ENCODE data around the gene ALDH3B1. TPM values are rescaled to one million over a fixed set of nuclear protein-coding genes. Genes with fewer than 3 reads are reported as not detected.

The ALDH3B1 gene
- total and polyA plus RNA-seq, 2 of the 4 experiments (the other 2 are of a cell fraction) = 11.8 to 22.8 TPM

DNA sequence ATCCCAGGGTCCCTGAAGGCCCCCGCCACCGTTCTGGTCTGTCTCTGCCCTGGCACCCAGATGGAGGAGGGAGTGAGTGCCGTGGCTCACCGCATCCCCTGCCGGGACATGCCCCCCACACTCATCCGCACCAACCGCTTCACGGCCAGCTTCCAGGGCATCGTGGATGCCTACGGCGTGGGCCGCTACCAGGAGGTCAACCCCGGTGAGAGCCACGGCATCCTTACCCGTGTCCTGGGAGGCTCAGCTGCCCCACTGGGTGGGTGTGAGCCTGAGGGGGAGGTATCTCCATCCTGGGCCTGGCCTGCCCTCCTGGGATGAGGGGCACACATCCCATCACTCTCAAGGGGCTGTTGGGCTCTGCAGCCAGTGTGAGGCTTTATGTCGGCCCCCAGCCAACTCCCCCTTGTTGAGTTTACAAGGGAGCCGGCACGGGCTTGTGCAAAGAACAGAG is 34.8 kb downstream of the ALDH3B1 start:
- POLR2A ChIA-PET (ENCODE audit: unreplicated experiment) = interaction anchor here (0.6 kb wide), 1 partner anchor 48 kb away, joined by 3 read pairs; no protein-coding TSS in a partner anchor

More for the DNA sequence above, 34.8 kb downstream of the ALDH3B1 start:
- 100% methylated on average over 2 of the region's 18 CpGs; no CpG with 5 or more reads in 1 of the 2 experiments for WGBS, 2 experiments (ENCODE audit: extremely low coverage in 2 of 2, insufficient read length in 1 of 2)
- intact Hi-C loops (cut with micrococcal nuclease) (no loop called here), in situ Hi-C loops (cut with MboI; ENCODE audit: low sequenced_read_pairs) (no loop called here), dilution Hi-C loops (cut with HindIII; ENCODE audit: low sequenced_read_pairs, unreplicated experiment) (no loop called here)
- Histone ChIP-seq H3K27ac (ENCODE audit: insufficient read depth, low read length) (no peak overlapping the region), H4K5ac (ENCODE audit: low read depth, low read length) (no peak overlapping the region), H3K56ac (ENCODE audit: extremely low read depth, insufficient read depth, low read length) (no peak overlapping the region), H3K9me3 (ENCODE audit: control insufficient read depth, insufficient read depth, low read length) (no peaks in the 10 kb centered on the region), H2AK5ac (ENCODE audit: low read depth, low read length) (no peak overlapping the region), H3K23ac (ENCODE audit: low read depth, low read length) (no peak overlapping the region), H3K36me3 (ENCODE audit: control insufficient read depth, insufficient read depth, low read length) (peaks cover 50% of the 10 kb centered on the region), H3K9me1 (ENCODE audit: insufficient read depth, low read length) (no peaks in the 10 kb centered on the region), H2BK15ac (ENCODE audit: low read depth, low read length) (no peak overlapping the region), H2BK5ac (ENCODE audit: low read depth, low read length, poor library complexity, severe bottlenecking) (no peak overlapping the region), H2AK9ac (replicated peaks; ENCODE audit: low read depth, low read length, poor library complexity) (no peak overlapping the region), H4K91ac (ENCODE audit: insufficient read depth, low read depth, low read length) (no peak overlapping the region), H3K14ac (replicated peaks; ENCODE audit: low read depth, low read length) (no peak overlapping the region), H3K4ac (ENCODE audit: low read depth, low read length) (no peak overlapping the region), H2BK120ac (ENCODE audit: low read depth, low read length) (no peak overlapping the region), H3K27me3 (ENCODE audit: control insufficient read depth, insufficient read depth, low read length) (no peaks in the 10 kb centered on the region), H2BK20ac (ENCODE audit: low read depth, low read length) (no peak overlapping the region), H3K18ac (ENCODE audit: low read depth, low read length) (no peak overlapping the region), H3K4me1 (ENCODE audit: control insufficient read depth, insufficient read depth, low read length) (peaks cover 12% of the 10 kb centered on the region), H3K4me2 (ENCODE audit: low read depth, low read length) (no peak overlapping the region), H3K9ac (ENCODE audit: low read depth, low read length) (no peak overlapping the region), H3K79me1 (ENCODE audit: low read depth in 1 of 2, low read length in 2 of 2) (peaks cover 0 to 37% of the 10 kb centered on the region in 2 experiments; a peak in 3 of 4 replicates), H2AFZ (replicated peaks; ENCODE audit: low read length, poor library complexity) (no peak overlapping the region), H4K20me1 (ENCODE audit: insufficient read depth, low read length) (no peaks in the 10 kb centered on the region; the same call in none of the 2 replicates), H4K8ac (ENCODE audit: low read depth in 2 of 2, low read length in 2 of 2) (no peak overlapping the region), H3K4me3 (ENCODE audit: insufficient read depth, low read depth, low read length) (no peak overlapping the region)
- DNase-seq = no peak
- no peak for ATAC-seq (ENCODE audit: low read depth)
- TF ChIP-seq CHD1 (IDR thresholded peaks at IDR 0.05; ENCODE audit: low read depth, low read length) = no peak
- no peak for TF ChIP-seq BHLHE40 (IDR thresholded peaks at IDR 0.05; ENCODE audit: low read depth, low read length)
- TF ChIP-seq RCOR1 (IDR thresholded peaks at IDR 0.05; ENCODE audit: insufficient replicate concordance, low read length) = no peak
- TF ChIP-seq, protein P1, sequence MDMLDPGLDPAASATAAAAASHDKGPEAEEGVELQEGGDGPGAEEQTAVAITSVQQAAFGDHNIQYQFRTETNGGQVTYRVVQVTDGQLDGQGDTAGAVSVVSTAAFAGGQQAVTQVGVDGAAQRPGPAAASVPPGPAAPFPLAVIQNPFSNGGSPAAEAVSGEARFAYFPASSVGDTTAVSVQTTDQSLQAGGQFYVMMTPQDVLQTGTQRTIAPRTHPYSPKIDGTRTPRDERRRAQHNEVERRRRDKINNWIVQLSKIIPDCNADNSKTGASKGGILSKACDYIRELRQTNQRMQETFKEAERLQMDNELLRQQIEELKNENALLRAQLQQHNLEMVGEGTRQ (IDR thresholded peaks at IDR 0.05; ENCODE audit: low read depth, low read length) = no peak
- no peak for TF ChIP-seq MXI1 (IDR thresholded peaks at IDR 0.05; ENCODE audit: borderline replicate concordance, low read depth, low read length)
- no peak for TF ChIP-seq POLR2A (IDR thresholded peaks at IDR 0.05; ENCODE audit: low read depth, low read length)
- no peak for TF ChIP-seq NFE2L2 (IDR thresholded peaks at IDR 0.05; ENCODE audit: low read depth, low read length)
- no peak for TF ChIP-seq MAFK (IDR thresholded peaks at IDR 0.05; ENCODE audit: low read depth, low read length)
- no peak for TF ChIP-seq CEBPB (IDR thresholded peaks at IDR 0.05; ENCODE audit: low read depth, low read length)
- TF ChIP-seq FOS (IDR thresholded peaks at IDR 0.05; ENCODE audit: low read depth, low read length) = no peak
- TF ChIP-seq, protein P2, sequence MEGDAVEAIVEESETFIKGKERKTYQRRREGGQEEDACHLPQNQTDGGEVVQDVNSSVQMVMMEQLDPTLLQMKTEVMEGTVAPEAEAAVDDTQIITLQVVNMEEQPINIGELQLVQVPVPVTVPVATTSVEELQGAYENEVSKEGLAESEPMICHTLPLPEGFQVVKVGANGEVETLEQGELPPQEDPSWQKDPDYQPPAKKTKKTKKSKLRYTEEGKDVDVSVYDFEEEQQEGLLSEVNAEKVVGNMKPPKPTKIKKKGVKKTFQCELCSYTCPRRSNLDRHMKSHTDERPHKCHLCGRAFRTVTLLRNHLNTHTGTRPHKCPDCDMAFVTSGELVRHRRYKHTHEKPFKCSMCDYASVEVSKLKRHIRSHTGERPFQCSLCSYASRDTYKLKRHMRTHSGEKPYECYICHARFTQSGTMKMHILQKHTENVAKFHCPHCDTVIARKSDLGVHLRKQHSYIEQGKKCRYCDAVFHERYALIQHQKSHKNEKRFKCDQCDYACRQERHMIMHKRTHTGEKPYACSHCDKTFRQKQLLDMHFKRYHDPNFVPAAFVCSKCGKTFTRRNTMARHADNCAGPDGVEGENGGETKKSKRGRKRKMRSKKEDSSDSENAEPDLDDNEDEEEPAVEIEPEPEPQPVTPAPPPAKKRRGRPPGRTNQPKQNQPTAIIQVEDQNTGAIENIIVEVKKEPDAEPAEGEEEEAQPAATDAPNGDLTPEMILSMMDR (conservative IDR thresholded peaks at IDR 0.05; ENCODE audit: low read depth, low read length) = no peak
- TF ChIP-seq, protein P3, sequence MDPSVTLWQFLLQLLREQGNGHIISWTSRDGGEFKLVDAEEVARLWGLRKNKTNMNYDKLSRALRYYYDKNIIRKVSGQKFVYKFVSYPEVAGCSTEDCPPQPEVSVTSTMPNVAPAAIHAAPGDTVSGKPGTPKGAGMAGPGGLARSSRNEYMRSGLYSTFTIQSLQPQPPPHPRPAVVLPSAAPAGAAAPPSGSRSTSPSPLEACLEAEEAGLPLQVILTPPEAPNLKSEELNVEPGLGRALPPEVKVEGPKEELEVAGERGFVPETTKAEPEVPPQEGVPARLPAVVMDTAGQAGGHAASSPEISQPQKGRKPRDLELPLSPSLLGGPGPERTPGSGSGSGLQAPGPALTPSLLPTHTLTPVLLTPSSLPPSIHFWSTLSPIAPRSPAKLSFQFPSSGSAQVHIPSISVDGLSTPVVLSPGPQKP (IDR thresholded peaks at IDR 0.05; ENCODE audit: borderline replicate concordance, low read depth, low read length) = no peak
- no peak for TF ChIP-seq RAD21 (IDR thresholded peaks at IDR 0.05; ENCODE audit: low read length)
- no peak for TF ChIP-seq SMC3 (IDR thresholded peaks at IDR 0.05; ENCODE audit: low read depth, low read length)
- TF ChIP-seq RFX5 (IDR thresholded peaks at IDR 0.05; ENCODE audit: low read depth, low read length) = no peak
- no peak for TF ChIP-seq MAZ (IDR thresholded peaks at IDR 0.05; ENCODE audit: borderline replicate concordance, low read depth, low read length)
- CTCF ChIA-PET = no interaction called here
- BruUV-seq (replicated peaks) = no TSS peak

Data from IMR-90 (cell line).